K562 (cell line): ENCODE measurements around the gene MBL2. TPM values are rescaled to one million over a fixed set of nuclear protein-coding genes. Genes with fewer than 3 reads are reported as not detected.
A peak's percentile ranks its signal among the peaks of the same experiment; 100 is the strongest.

Source experiments
- ATAC-seq: fragments of 200-7000 bp; cut with Tn5 transposase; 3 replicates; pipeline ENCODE4 v1.9.1; 2020; ENCODE audit warnings: moderate library complexity
- BruUV-seq: library from RNA; stranded (reverse); fragments of 400-500 nt; replicated peaks from 2 replicates; lab custom pipeline; 2021; lab: Mats Ljungman, UMichigan
- CTCF ChIA-PET: fragments of 300-600 bp; formaldehyde crosslinking; extraction: SDS; loops from one replicate; lab custom pipeline; 2021; ENCODE audit warnings: low intra/inter-chr PET ratio; lab: Yijun Ruan, JAX
- POLR2A ChIA-PET: fragments of 300-600, 350-650 bp; sonication (Branson Sonifier 250); formaldehyde crosslinking; extraction: SDS; loops from one replicate; lab custom pipeline; 2021; ENCODE audit warnings: antibody characterized with exemption, inconsistent platforms; lab: Yijun Ruan, JAX
- DNase-seq, 4 experiments: peaks; one replicate each; pipeline versions ENCODE4 v3.0.0 to v3.0.0-alpha.2; 2011 to 2018; ENCODE audit warnings: low spot score in 3 of 4, mixed read lengths in 3 of 4; ENCODE audit errors: extremely low read depth in 1 of 4
- FAIRE-seq: peaks from 2 replicates; lab custom pipeline; 2011; peaks lifted over from hg19 to GRCh38; lab: Jason Lieb, UNC
- H2AFZ ChIP-seq: 2 replicates; pipeline ENCODE4 v1.6.0; 2011; ENCODE audit warnings: low read depth, low read length, control low read depth, inconsistent platforms
- H3K27ac ChIP-seq: fragments of 200-600 bp; 3 replicates; pipeline ENCODE4 v1.8.0; 2011; ENCODE audit warnings: low read depth, mild to moderate bottlenecking, control low read depth, inconsistent platforms, low read length, moderate library complexity, mixed read lengths; ENCODE audit errors: extremely low read depth
- H3K27me3 ChIP-seq, 2 experiments: fragments of 300-600 bp in 1 of 2; 2 replicates in 1 of 2; 3 replicates in 1 of 2; pipeline versions ENCODE4 v1.6.0 to v1.8.0; 2011; ENCODE audit warnings: inconsistent platforms in 2 of 2, low read length in 2 of 2, mild to moderate bottlenecking in 1 of 2, mixed read lengths in 1 of 2, moderate library complexity in 1 of 2; ENCODE audit not compliant: control insufficient read depth in 2 of 2, insufficient read depth in 2 of 2
- H3K36me3 ChIP-seq: fragments of 300-600 bp; 3 replicates; pipeline ENCODE4 v1.8.0; 2011; ENCODE audit warnings: mild to moderate bottlenecking, low read length, inconsistent platforms; ENCODE audit not compliant: control insufficient read depth, insufficient read depth
- H3K4me1 ChIP-seq, 2 experiments: fragments of 200-600 bp in 1 of 2; replicated peaks in 1 of 2; 2 replicates in 1 of 2; 3 replicates in 1 of 2; pipeline versions ENCODE4 v1.5.1 to v1.8.0; 2011; ENCODE audit warnings: inconsistent platforms in 2 of 2, low read length in 2 of 2, mild to moderate bottlenecking in 1 of 2, mixed read lengths in 1 of 2, moderate library complexity in 1 of 2; ENCODE audit not compliant: control insufficient read depth in 2 of 2, insufficient read depth in 2 of 2
- H3K4me2 ChIP-seq: 2 replicates; pipeline ENCODE4 v1.6.1; 2011; ENCODE audit warnings: low read length, control low read depth, inconsistent platforms, mixed read lengths; ENCODE audit not compliant: insufficient read depth
- H3K4me3 ChIP-seq: fragments of 200-600 bp; sonication (generic), shearing (Covaris generic); 2 replicates; pipeline ENCODE4 v1.5.1; 2016; ENCODE audit warnings: control low read depth, inconsistent platforms
- H3K79me2 ChIP-seq: fragments of 200-600 bp; 3 replicates; pipeline ENCODE4 v1.8.0; 2011; ENCODE audit warnings: low read length, inconsistent platforms; ENCODE audit not compliant: control insufficient read depth, insufficient read depth
- H3K9ac ChIP-seq, 2 experiments: 2 replicates each; pipeline versions ENCODE4 v1.6.0 to v1.6.1; 2011; ENCODE audit warnings: low read depth in 2 of 2, low read length in 2 of 2, control low read depth in 1 of 2, inconsistent platforms in 1 of 2, mild to moderate bottlenecking in 1 of 2, mixed read lengths in 1 of 2; ENCODE audit not compliant: insufficient read depth in 1 of 2
- H3K9me1 ChIP-seq: one replicate; pipeline ENCODE4 v1.6.0; 2011; ENCODE audit warnings: inconsistent platforms, mild to moderate bottlenecking, low read length, moderate library complexity; ENCODE audit not compliant: control insufficient read depth, insufficient read depth
- H3K9me3 ChIP-seq: replicated peaks from 2 replicates; pipeline ENCODE4 v1.5.1; 2011; ENCODE audit warnings: low read depth, low read length, inconsistent platforms; ENCODE audit not compliant: control insufficient read depth, insufficient read depth
- H4K20me1 ChIP-seq: replicated peaks from 2 replicates; pipeline ENCODE4 v1.6.1; 2011; ENCODE audit warnings: low read length, inconsistent platforms, mixed read lengths; ENCODE audit not compliant: control insufficient read depth, insufficient read depth
- CCAR2 ChIP-seq: fragments of 200-400 bp; formaldehyde crosslinking; IDR thresholded peaks from 2 replicates; pipeline ENCODE4 v1.6.1; 2017; ENCODE audit warnings: mild to moderate bottlenecking, low read depth, low read length
- E2F4 ChIP-seq: sonication (generic); formaldehyde crosslinking; IDR thresholded peaks from 2 replicates; pipeline ENCODE4 v1.8.0; 2022; ENCODE audit warnings: mild to moderate bottlenecking, low read depth, missing genetic modification reagents
- FOXP4 ChIP-seq: sonication (generic); formaldehyde crosslinking; IDR thresholded peaks from 2 replicates; pipeline ENCODE4 v1.8.0; 2022; ENCODE audit warnings: mild to moderate bottlenecking, missing genetic modification reagents, borderline replicate concordance
- GTF2A2 ChIP-seq: IDR thresholded peaks from 2 replicates; pipeline ENCODE4 v1.6.1; 2016; ENCODE audit warnings: mild to moderate bottlenecking, missing genetic modification characterization, missing compliant biosample characterization
- KAT8 ChIP-seq: fragments of 450-650 bp; IDR thresholded peaks from 2 replicates; pipeline ENCODE4 v1.6.1; 2016; ENCODE audit warnings: low read depth, mild to moderate bottlenecking
- PHB2 ChIP-seq: fragments of 450-650 bp; IDR thresholded peaks from 2 replicates; pipeline ENCODE4 v1.6.1; 2017; ENCODE audit warnings: low read depth
- PHF21A ChIP-seq: fragments of 450-650 bp; IDR thresholded peaks from 2 replicates; pipeline ENCODE4 v1.6.1; 2017; ENCODE audit warnings: low read depth, borderline replicate concordance
- RAD21 ChIP-seq, 2 experiments: fragments of 250-450 bp in 1 of 2; fragments of 450-650 bp in 1 of 2; sonication (Bioruptor Pico) in 1 of 2; formaldehyde crosslinking in 1 of 2; IDR thresholded peaks in 1 of 2; conservative IDR thresholded peaks in 1 of 2; 2 replicates each; pipeline versions ENCODE4 v1.4.0 to v1.8.0; 2020 to 2022; ENCODE audit warnings: mild to moderate bottlenecking in 2 of 2, moderate library complexity in 1 of 2
- ZNF121 ChIP-seq: sonication (generic); formaldehyde crosslinking; conservative IDR thresholded peaks from 2 replicates; pipeline ENCODE4 v1.8.0; 2022; ENCODE audit warnings: missing genetic modification reagents
- ZNF174 ChIP-seq: fragments of 250-450 bp; sonication (Bioruptor Pico); IDR thresholded peaks from 2 replicates; pipeline ENCODE4 v1.4.0; 2020; ENCODE audit warnings: mild to moderate bottlenecking
- ZNF224 ChIP-seq: sonication (generic); formaldehyde crosslinking; IDR thresholded peaks from 2 replicates; pipeline ENCODE4 v1.8.0; 2022; ENCODE audit warnings: mild to moderate bottlenecking, missing genetic modification reagents
- ZSCAN32 ChIP-seq: fragments of 450-650 bp; formaldehyde crosslinking; IDR thresholded peaks from 2 replicates; pipeline ENCODE4 v1.4.0; 2020; ENCODE audit warnings: mild to moderate bottlenecking, moderate library complexity
- WGBS: fragments of 100-300 bp; shearing (Covaris generic); methylation state at CpG from one replicate; pipeline ENCODE4 v1.1.6; 2016; ENCODE audit warnings: low coverage, mixed read lengths; ENCODE audit not compliant: insufficient coverage; ENCODE audit errors: missing lambda C conversion rate; 5-methylcytosine and 5-hydroxymethylcytosine counted together
- in situ Hi-C: fragments of 300-500 bp; cut with MboI; formaldehyde crosslinking; loops from 4 replicates; pipeline ENCODE4 v1.15.0; 2018; ENCODE audit warnings: inconsistent platforms, mixed read lengths
- intact Hi-C: fragments of 100-400 bp; cut with micrococcal nuclease; formaldehyde crosslinking; loops from 2 replicates; pipeline ENCODE4 v1.14.2; 2022
- polyA plus RNA-seq, 8 experiments: library from polyadenylated mRNA; depleted of rRNA in 4 of 8; stranded (reverse) in 5 of 8; unstranded in 3 of 8; fragments of >200 nt; fragmentation: Nextera tagmentation in 2 of 8; fragmentation: Illumina TruSeq in 1 of 8; extraction: Ambion mirVana in 2 of 8; extraction: Trizol in 1 of 8; gene quantifications; 2 replicates each; pipeline versions ENCODE4 v1.2.1 to v1.2.3, GENCODE V29; 2011 to 2014; ENCODE audit warnings: inconsistent platforms in 1 of 8, missing spikeins in 1 of 8
- total RNA-seq, 7 experiments: library from RNA; depleted of rRNA in 6 of 7; stranded (reverse); fragments of >200 nt in 6 of 7; fragmentation: Illumina TruSeq in 2 of 7; extraction: Trizol in 2 of 7; gene quantifications; 2 replicates each; pipeline versions ENCODE4 v1.2.1 to v1.2.3, GENCODE V29; 2011 to 2021; ENCODE audit warnings: low replicate concordance in 1 of 7

Gene MBL2
- total and polyA plus RNA-seq, 9 of the 15 experiments (the other 6 are each of a cell fraction or from before 2014, with no cell fraction given), result not detected

DNA sequence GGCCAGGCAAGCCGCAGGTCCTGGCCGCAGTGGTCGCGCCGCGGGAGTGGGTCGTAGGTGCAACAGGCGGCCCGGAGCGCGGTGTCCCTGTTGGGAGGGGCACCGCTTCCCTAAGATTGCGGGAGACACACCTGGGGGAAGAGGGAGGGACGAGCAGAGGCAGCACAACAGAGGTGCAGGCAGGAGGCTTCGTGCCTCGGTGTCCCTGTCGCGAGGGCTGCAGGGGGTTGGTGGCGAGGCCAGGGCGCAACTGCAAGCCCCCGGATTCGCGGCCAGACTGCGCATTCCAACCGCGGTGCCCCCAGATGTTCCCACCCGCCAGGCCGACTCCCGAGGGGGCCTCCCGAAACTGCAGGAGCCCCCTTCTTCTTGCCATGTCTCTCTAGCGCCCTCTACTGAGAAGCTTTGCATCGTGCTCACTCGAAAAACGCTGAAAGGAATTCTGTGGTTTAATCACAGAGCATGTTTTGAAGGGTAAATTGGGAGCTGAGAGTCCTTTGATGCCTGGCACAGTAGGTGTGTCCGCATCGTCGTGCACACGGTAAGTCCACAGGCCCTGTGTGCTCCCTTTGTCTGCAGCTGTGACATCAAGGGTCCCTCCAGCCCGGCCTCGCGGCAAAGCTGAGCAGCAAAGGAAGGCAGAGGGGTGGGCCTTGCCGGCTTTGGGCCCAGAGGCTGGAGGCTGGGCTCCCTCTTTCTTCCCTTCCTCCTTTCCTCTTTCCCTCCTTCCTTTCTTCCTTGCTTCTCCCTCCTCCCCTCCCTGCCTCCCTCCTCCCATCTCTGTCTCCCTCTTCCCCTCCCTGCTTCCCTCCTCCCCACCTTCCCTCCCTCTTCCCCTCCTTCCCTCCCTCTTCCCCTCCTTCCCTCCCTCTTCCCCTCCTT is 6.2 kb upstream of the MBL2 start:
- no peaks in the 10 kb centered on the region for H4K20me1 ChIP-seq
- no peaks in the 10 kb centered on the region for H3K27me3 ChIP-seq
- CTCF ChIA-PET, result interaction anchor here (1.5 kb wide), 1 partner anchor 1777 kb away, joined by 3 read pairs; no protein-coding TSS in a partner anchor
- FAIRE-seq (no peak), DNase-seq (peak in 1 of 4 experiments; percentile 34), ATAC-seq (no peak; the same call in 2 of the 3 replicates)
- POLR2A ChIA-PET, result no interaction called here
- in situ Hi-C loops, result no loop called here
- H3K9me1 ChIP-seq, result no peaks in the 10 kb centered on the region
- no peak overlapping the region for H3K4me2 ChIP-seq
- no peaks in the 10 kb centered on the region for H3K79me2 ChIP-seq
- no peaks in the 10 kb centered on the region for H3K9me3 ChIP-seq
- intact Hi-C loops, result no loop called here
- no TSS peak for BruUV-seq
- H3K27ac ChIP-seq, result no peak overlapping the region
- no peaks in the 10 kb centered on the region for H3K4me1 ChIP-seq
- H3K36me3 ChIP-seq, result no peaks in the 10 kb centered on the region
- H3K9ac ChIP-seq, result no peak overlapping the region
- H2AFZ ChIP-seq, result no peak overlapping the region
- 17% methylated on average over 40 of the region's 42 CpGs for WGBS
- no peak overlapping the region for H3K4me3 ChIP-seq
- TF ChIP-seq PHB2 (no peak), ZNF224 (CRISPR knock-in tag) (no peak), E2F4 (CRISPR knock-in tag) (no peak), FOXP4 (CRISPR knock-in tag) (no peak), CCAR2 (no peak), PHF21A (no peak), ZNF174 (CRISPR knock-in tag) (no peak), RAD21 (CRISPR knock-in tag; conservative IDR thresholded peaks at IDR 0.05 in 1 of 2, IDR thresholded peaks at IDR 0.05 in 1 of 2) (peak in 1 of 2 experiments; percentile 26; a peak in 1 of 4 replicates), ZNF121 (no peak), KAT8 (no peak), ZSCAN32 (CRISPR knock-in tag) (no peak), GTF2A2 (tag) (no peak)
